HUDEP-2 (cell line): ENCODE results near the gene SEMA4D.
"Not testable (repeated sequence)": the region's sequence is repeated elsewhere in the genome, so short reads cannot be mapped to it uniquely, and the experiment has no call there.

Source experiments
- DNase-seq, 76 experiments: peaks; one replicate each; lab custom pipeline; 2025; ENCODE audit not compliant: unreplicated experiment in 76 of 76; lab: John Stamatoyannopoulos, UW

The SEMA4D gene

GRCh38 chr9:89483592-89484474 is 14.1 kb downstream of the SEMA4D start:
- peak in 5 of 76 experiments; percentile 10 to 22 (median 12) for DNase-seq

GRCh38 chr9:89482901-89483361 is 15.0 kb downstream of the SEMA4D start:
- no peak for DNase-seq

GRCh38 chr9:89482056-89482851 is 15.7 kb downstream of the SEMA4D start:
- no peak for DNase-seq

GRCh38 chr9:89481538-89481915 is 16.4 kb downstream of the SEMA4D start:
- no peak for DNase-seq

- DNase-seq = no peak
Observed at GRCh38 chr9:89480825-89481537, 16.9 kb downstream of the SEMA4D start.

GRCh38 chr9:89480372-89480771 is 17.5 kb downstream of the SEMA4D start:
- DNase-seq = not testable (repeated sequence)

GRCh38 chr9:89479669-89480011 is 18.3 kb downstream of the SEMA4D start:
- not testable (repeated sequence) for DNase-seq

- no peak for DNase-seq
Observed at GRCh38 chr9:89478821-89479668, 18.9 kb downstream of the SEMA4D start.

- peak in 2 of 76 experiments; percentile 14 to 24 for DNase-seq
Observed at GRCh38 chr9:89477811-89478630, 19.9 kb downstream of the SEMA4D start.

GRCh38 chr9:89477384-89477783 is 20.5 kb downstream of the SEMA4D start:
- DNase-seq = no peak

- DNase-seq = no peak
Observed at GRCh38 chr9:89476546-89476945, 21.4 kb downstream of the SEMA4D start.

- DNase-seq = no peak
Observed at GRCh38 chr9:89475891-89476440, 21.9 kb downstream of the SEMA4D start.

- DNase-seq = no peak
Observed at GRCh38 chr9:89474939-89475338, 23.0 kb downstream of the SEMA4D start.

- no peak for DNase-seq
Observed at GRCh38 chr9:89473762-89474469, 24.0 kb downstream of the SEMA4D start.

- DNase-seq = not testable (repeated sequence)
Observed at GRCh38 chr9:89471796-89472320, 26.1 kb downstream of the SEMA4D start.

GRCh38 chr9:89471390-89471789 is 26.5 kb downstream of the SEMA4D start:
- DNase-seq = no peak

- no peak for DNase-seq
Observed at GRCh38 chr9:89470224-89470839, 27.6 kb downstream of the SEMA4D start.

- no peak for DNase-seq
Observed at GRCh38 chr9:89469003-89469402, 28.9 kb downstream of the SEMA4D start.
